Muscle layer of duodenum (tissue), 2 donors: ENCODE measurements around the gene C12orf60.

ENCODE experiments used
- H3K27ac ChIP-seq: one replicate; pipeline ENCODE4 v1.7.0; 2013; ENCODE audit warnings: mild to moderate bottlenecking, low read length
- H3K27me3 ChIP-seq: one replicate; pipeline ENCODE4 v1.7.0; 2013; ENCODE audit warnings: low read depth, mild to moderate bottlenecking, control low read depth, low read length
- H3K36me3 ChIP-seq, 2 donors: one replicate each; pipeline ENCODE4 v1.7.0; 2013; ENCODE audit warnings: low read length in 2 of 2, control low read depth in 1 of 2, mild to moderate bottlenecking in 1 of 2; ENCODE audit not compliant: insufficient read depth in 2 of 2, control insufficient read depth in 1 of 2
- H3K4me1 ChIP-seq, 2 donors: one replicate each; pipeline ENCODE4 v1.7.0; 2013; ENCODE audit warnings: low read length in 2 of 2, mild to moderate bottlenecking in 2 of 2, control low read depth in 1 of 2, moderate library complexity in 1 of 2; ENCODE audit not compliant: insufficient read depth in 2 of 2, control insufficient read depth in 1 of 2
- H3K4me3 ChIP-seq, 2 donors: one replicate each; pipeline ENCODE4 v1.7.0; 2013; ENCODE audit warnings: low read length in 2 of 2, low read depth in 1 of 2, mild to moderate bottlenecking in 1 of 2
- H3K9me3 ChIP-seq, 2 donors: one replicate each; pipeline ENCODE4 v1.7.0; 2013; ENCODE audit warnings: low read length in 2 of 2, control low read depth in 1 of 2, mild to moderate bottlenecking in 1 of 2; ENCODE audit not compliant: control insufficient read depth in 1 of 2
- donor health status: healthy.

C12orf60 gene

DNA sequence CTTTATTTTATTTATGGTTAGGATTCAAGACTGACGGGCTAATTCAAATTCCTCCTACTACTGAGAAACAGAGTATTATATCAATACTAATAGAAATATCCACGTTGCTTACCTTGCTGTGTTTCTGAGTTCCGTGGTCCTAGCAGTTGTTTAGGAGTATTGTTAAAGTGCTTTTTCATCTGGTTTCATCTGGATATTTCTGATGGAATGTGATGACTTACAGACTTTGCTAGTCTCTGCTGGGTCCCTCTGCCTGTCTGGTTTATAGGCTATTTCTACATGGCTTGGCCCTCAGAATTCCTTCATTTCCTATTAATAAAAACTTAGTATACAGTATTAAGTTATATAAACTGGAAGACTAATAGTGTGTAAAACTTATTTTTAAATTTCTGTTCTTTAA lies 10.5 kb downstream of the C12orf60 start, which contains the start of gene SMCO3:
Gene SMCO3 (minus strand): TSS at position 169 of the 400 bp plus-strand sequence. CDS start 7,502 bp downstream, outside the sequence.
- H3K4me1 ChIP-seq: peaks cover 0 to 3% of the 10 kb centered on the region in 2 donors
- no peaks in the 10 kb centered on the region for H3K27me3 ChIP-seq
- H3K36me3 ChIP-seq: no peaks in the 10 kb centered on the region
- no peak within 1 kb of the TSS for H3K27ac ChIP-seq
- no peak within 1 kb of the TSS for H3K4me3 ChIP-seq
- H3K9me3 ChIP-seq: no peaks in the 10 kb centered on the region

DNA sequence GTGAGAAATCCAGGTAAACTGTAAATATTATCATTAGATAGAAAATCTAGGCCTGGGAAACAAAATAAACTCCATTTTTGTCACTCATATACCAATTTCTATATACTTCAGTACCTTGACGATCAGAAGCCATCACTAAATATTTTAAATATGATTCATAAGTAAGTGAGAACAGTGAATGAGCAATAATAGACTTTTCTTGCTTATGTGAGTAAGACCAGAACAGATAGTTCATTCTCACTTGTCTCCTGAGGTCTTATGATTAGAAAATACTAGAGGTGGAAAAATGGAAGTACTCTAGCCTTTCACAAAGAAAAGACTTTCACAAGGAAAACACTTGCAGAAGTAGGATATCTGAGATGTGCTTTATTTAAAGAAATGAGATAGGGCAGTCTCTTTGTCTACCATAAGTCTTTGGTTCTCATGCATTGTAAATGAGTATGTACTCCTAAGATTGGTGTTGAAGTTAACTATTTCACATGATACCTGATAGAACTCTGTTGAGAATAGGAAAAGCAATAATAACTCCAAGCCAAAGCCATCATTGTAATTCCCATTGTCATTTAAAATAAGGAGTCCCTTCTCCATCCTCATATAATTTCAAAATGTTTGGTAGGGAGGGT lies 20.7 kb downstream of the C12orf60 start:
- no peaks in the 10 kb centered on the region for H3K27me3 ChIP-seq
- no peaks in the 10 kb centered on the region for H3K4me1 ChIP-seq
- H3K4me3 ChIP-seq: no peak overlapping the region
- no peaks in the 10 kb centered on the region for H3K9me3 ChIP-seq
- no peak overlapping the region for H3K27ac ChIP-seq
- H3K36me3 ChIP-seq: no peaks in the 10 kb centered on the region

DNA sequence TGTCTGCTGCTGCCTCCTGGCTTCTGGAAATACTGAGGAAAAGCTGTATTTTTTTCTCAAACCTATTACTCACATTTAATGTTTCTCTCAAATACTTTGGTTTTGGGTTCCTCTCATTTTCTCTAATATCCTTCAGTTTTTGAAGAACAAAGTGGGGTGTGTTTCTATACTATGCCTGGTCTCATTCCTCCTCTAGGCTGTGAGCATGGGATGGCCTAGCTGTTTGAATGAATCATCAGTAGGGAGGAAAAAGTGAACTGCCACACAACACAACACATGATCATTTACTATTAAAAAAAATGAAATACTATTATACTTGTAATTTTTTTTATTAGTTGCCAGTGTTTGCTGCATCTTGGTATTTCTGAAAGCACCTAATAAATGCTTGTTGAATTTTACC lies 21.8 kb downstream of the C12orf60 start:
- Histone ChIP-seq H3K27ac (no peak overlapping the region), H3K4me3 (no peak overlapping the region), H3K9me3 (no peaks in the 10 kb centered on the region), H3K27me3 (no peaks in the 10 kb centered on the region), H3K36me3 (no peaks in the 10 kb centered on the region), H3K4me1 (no peaks in the 10 kb centered on the region)

DNA sequence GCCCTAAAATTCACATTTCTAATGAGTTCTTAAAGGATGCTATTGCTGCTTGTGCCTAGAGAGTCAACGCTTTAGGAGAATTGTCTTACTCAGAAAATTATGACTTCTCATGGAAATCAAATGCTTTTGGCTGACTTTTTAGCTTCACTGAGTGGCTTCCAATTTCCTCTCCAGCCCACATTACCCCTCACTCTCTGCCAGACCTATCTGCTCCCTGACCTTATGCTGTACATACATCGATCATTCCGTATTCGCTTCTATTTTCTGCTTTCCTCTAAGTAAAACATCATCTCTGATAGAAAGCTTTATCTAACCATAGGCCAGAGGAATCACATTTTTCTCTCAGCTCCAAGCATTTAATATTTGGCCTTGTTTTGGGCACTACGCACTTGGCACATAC lies 23.0 kb downstream of the C12orf60 start:
- Histone ChIP-seq H3K27ac (no peak overlapping the region), H3K4me1 (no peaks in the 10 kb centered on the region), H3K4me3 (no peak overlapping the region), H3K9me3 (no peaks in the 10 kb centered on the region), H3K36me3 (no peaks in the 10 kb centered on the region), H3K27me3 (no peaks in the 10 kb centered on the region)

DNA sequence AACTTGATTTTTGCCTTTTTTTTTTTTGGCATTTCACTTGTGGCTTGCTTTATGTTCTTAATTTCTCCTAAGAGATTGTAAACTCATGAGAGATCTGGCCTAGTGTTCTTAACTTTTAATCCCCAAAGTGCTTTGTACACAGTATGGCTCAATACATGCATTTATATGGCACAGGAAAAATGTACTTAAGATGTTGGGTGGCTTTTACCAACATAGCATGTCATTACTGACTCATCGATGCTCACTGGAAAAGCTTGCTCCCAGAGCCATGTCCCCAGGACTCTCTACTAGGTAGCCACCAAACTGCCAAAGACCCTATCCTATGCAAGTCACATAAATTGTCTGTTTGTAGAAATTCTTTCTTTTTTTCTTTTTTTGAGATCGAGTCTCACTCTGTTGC lies 23.6 kb downstream of the C12orf60 start:
- H3K4me3 ChIP-seq: no peak overlapping the region
- no peaks in the 10 kb centered on the region for H3K9me3 ChIP-seq
- H3K27ac ChIP-seq: no peak overlapping the region
- no peaks in the 10 kb centered on the region for H3K27me3 ChIP-seq
- no peaks in the 10 kb centered on the region for H3K4me1 ChIP-seq
- H3K36me3 ChIP-seq: no peaks in the 10 kb centered on the region

DNA sequence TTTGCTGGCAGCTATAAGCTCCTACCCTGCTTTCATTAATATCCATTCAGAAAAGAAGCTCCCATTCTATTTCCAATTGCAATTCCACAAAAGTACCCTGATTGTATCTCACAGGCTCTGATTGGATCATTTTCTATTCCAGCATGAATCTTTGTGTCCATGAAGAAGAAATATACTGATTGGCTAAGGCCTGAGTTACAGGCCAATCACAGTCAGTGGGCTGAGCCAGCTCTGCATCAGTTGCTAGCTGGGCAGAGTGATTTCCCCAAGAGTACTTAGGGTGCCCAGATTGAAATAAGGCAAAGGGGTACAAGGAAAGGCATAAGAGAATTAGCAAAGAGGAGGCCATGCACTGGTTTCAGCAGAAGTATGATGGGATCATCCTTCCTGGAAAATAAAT lies 25.4 kb downstream of the C12orf60 start:
- Histone ChIP-seq H3K4me3 (no peak overlapping the region), H3K9me3 (no peaks in the 10 kb centered on the region), H3K27ac (no peak overlapping the region), H3K36me3 (no peaks in the 10 kb centered on the region), H3K4me1 (no peaks in the 10 kb centered on the region), H3K27me3 (no peaks in the 10 kb centered on the region)

DNA sequence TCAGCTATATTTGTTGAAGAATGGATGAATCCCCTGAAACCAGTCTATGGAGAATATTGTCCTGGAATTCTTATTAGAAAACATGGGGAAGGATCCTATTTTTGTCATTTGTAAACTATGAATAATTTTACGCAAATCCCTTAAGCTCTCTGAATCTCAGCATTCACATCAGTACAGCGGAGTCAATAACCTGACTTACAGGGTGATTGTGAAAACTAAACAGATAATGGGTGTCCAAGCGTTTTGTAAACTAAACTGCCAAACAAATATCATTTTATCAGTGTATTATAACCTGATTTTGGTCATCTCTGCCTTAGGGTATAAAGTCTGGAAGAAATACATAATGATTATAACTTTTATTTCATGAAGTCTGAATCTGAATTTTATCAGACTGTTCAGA lies 29.9 kb downstream of the C12orf60 start:
- Histone ChIP-seq H3K27ac (no peak overlapping the region), H3K4me3 (no peak overlapping the region), H3K27me3 (no peaks in the 10 kb centered on the region), H3K4me1 (peaks cover 0 to 5% of the 10 kb centered on the region in 2 donors), H3K9me3 (no peaks in the 10 kb centered on the region), H3K36me3 (peaks cover 0 to 4% of the 10 kb centered on the region in 2 donors)

DNA sequence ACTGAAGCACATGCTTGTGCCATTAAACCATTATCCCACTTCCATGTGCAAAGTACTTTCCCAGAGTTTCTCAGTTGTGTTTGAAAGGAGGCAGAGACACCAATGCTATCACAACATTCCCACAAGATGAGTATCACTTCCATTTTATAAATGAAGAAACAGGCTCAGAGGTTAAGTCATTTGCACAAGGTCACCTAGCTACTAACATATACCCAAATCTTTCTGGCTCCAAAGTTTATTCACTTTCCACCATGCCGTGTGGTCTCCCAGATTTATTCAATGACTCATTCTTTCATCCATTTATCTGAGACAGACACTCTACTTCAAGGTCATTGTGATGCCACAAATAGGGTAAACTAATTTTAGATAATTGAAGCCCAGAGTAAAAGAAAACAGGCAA lies 30.5 kb downstream of the C12orf60 start:
- Histone ChIP-seq H3K4me3 (no peak overlapping the region), H3K4me1 (peaks cover 0 to 5% of the 10 kb centered on the region in 2 donors), H3K36me3 (peaks cover 0 to 4% of the 10 kb centered on the region in 2 donors), H3K9me3 (no peaks in the 10 kb centered on the region), H3K27ac (no peak overlapping the region), H3K27me3 (no peaks in the 10 kb centered on the region)

DNA sequence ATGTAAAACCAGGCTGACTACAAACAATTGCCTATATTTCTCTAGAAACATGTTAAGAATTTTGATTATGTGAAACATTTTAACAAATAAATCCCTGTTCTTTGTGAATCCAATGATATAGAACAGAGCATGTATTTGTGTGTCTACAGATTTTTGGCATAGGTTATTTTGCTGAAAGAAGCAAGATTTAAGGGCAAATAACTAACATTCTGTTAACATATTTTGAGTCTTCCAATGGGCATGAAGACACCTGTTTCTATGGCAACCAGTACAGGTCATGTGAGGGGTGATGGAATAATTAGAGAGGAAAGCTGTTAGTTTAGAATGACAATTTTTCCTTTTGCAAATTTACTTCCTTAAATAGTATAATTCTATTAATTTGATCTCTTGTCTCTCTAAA lies 31.0 kb downstream of the C12orf60 start:
- no peaks in the 10 kb centered on the region for H3K27me3 ChIP-seq
- peaks cover 0 to 4% of the 10 kb centered on the region in 2 donors for H3K36me3 ChIP-seq
- H3K9me3 ChIP-seq: no peaks in the 10 kb centered on the region
- H3K27ac ChIP-seq: no peak overlapping the region
- peaks cover 0 to 5% of the 10 kb centered on the region in 2 donors for H3K4me1 ChIP-seq
- H3K4me3 ChIP-seq: no peak overlapping the region

DNA sequence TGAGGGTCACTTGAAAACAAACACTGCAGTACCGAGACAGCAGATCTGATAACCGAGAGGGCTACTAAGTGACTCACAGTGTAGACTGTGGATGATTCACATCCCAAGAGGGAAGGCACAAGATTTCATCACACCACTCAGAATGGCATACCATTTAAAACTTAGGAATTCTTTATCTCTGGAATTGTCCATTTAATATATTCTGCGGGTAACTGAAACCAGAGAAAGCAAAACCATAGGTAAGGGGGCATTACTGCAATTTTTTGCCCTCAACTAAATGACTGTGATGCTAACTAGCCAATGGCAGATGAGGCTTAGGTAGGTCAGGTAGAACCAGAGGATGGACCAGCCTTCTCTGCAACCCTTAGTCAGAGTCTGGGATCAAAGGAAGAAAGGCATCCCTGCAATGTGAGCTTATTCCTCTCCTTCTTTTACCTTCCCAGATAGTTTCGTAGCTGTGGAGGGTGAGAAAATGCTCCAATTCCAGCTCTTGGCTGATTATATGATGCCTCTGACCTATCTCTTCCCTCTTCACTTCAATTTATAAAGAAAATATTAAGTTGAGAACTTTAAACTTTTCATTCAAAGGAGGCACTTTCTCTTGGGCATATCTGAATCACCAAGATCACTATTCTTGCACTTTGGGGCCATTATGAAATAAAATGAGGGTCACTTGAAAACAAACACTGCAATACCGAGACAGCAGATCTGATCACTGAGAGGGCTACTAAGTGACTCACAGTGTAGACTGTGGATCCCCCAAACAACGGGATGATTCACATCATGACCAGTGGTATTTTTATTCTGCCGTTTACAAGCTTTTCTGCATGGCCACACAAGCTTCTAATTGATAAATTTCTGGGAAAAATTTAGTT lies 33.1 kb downstream of the C12orf60 start:
- peaks cover 0 to 7% of the 10 kb centered on the region in 2 donors for H3K4me1 ChIP-seq
- H3K27me3 ChIP-seq: no peaks in the 10 kb centered on the region
- H3K9me3 ChIP-seq: no peaks in the 10 kb centered on the region
- H3K36me3 ChIP-seq: peaks cover 0 to 4% of the 10 kb centered on the region in 2 donors
- H3K27ac ChIP-seq: no peak overlapping the region
- no peak overlapping the region for H3K4me3 ChIP-seq

DNA sequence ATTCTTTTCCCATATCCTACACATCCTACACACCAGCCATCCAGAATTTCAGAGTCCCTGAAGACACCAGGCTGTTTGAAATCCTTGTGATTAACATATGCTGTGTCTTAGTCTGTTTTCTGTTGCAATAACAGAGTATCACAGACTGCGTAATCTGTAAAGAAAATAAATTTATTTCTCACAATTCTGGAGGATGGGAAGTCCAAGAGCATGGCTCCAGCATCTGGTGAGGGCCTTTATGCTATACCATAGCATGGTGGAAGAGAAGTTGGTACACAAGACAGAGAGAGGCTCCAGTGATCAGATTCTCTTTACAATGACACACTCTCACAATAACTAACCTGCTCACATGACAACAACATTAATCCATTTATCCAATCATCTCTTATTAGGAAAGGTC lies 35.8 kb downstream of the C12orf60 start:
- Histone ChIP-seq H3K9me3 (no peaks in the 10 kb centered on the region), H3K4me3 (no peak overlapping the region), H3K27ac (no peak overlapping the region), H3K4me1 (peaks cover 0 to 23% of the 10 kb centered on the region in 2 donors), H3K36me3 (peaks cover 0 to 4% of the 10 kb centered on the region in 2 donors), H3K27me3 (no peaks in the 10 kb centered on the region)
